Nephron progenitor cell (in vitro differentiated cells): Measurements from ENCODE around the gene GLRA3.

Source experiments
- DNase-seq: peaks from one replicate; pipeline ENCODE4 v3.0.0; 2021
- H3K27ac Mint-ChIP-seq: 2 replicates; pipeline ENCODE4 v1.8.0; 2021; ENCODE audit warnings: mild to moderate bottlenecking, moderate library complexity, mixed read lengths
- H3K27me3 Mint-ChIP-seq: 2 replicates; pipeline ENCODE4 v1.8.0; 2021; ENCODE audit warnings: mild to moderate bottlenecking, low read depth, mixed read lengths; ENCODE audit not compliant: poor library complexity
- H3K36me3 Mint-ChIP-seq: 2 replicates; pipeline ENCODE4 v1.8.0; 2021; ENCODE audit warnings: low read depth, mixed read lengths
- H3K4me1 Mint-ChIP-seq: 2 replicates; pipeline ENCODE4 v1.8.0; 2021; ENCODE audit warnings: mixed read lengths
- H3K4me3 Mint-ChIP-seq: 2 replicates; pipeline ENCODE4 v1.8.0; 2021; ENCODE audit warnings: mild to moderate bottlenecking, moderate library complexity, mixed read lengths
- H3K9me3 Mint-ChIP-seq: 2 replicates; pipeline ENCODE4 v1.8.0; 2021; ENCODE audit warnings: mild to moderate bottlenecking, moderate library complexity, mixed read lengths
- CTCF ChIP-seq: fragments of 200-600 bp; sonication (generic); IDR thresholded peaks from 2 replicates; pipeline ENCODE4 v1.5.0; 2021; ENCODE audit warnings: antibody characterized with exemption

The GLRA3 gene

GRCh38 chr4:174716986-174717770 is 111.9 kb downstream of the GLRA3 start:
- Mint-ChIP-seq H3K27me3 (peaks cover 2% of the 10 kb centered on the region), H3K4me1 (no peaks in the 10 kb centered on the region), H3K36me3 (no peaks in the 10 kb centered on the region), H3K9me3 (no peaks in the 10 kb centered on the region), H3K27ac (no peak overlapping the region), H3K4me3 (no peak overlapping the region)
- no peak for DNase-seq
- TF ChIP-seq CTCF = no peak

GRCh38 chr4:174714393-174715211 is 114.4 kb downstream of the GLRA3 start:
- peak; percentile 50 for DNase-seq
- Mint-ChIP-seq H3K36me3 (no peaks in the 10 kb centered on the region), H3K27ac (no peak overlapping the region), H3K27me3 (peaks cover 2% of the 10 kb centered on the region), H3K4me1 (no peaks in the 10 kb centered on the region), H3K9me3 (no peaks in the 10 kb centered on the region), H3K4me3 (no peak overlapping the region)
- peak; percentile 77 for TF ChIP-seq CTCF

GRCh38 chr4:174713821-174714220 is 115.2 kb downstream of the GLRA3 start:
- Mint-ChIP-seq H3K27me3 (peaks cover 2% of the 10 kb centered on the region), H3K27ac (no peak overlapping the region), H3K4me3 (no peak overlapping the region), H3K9me3 (no peaks in the 10 kb centered on the region), H3K4me1 (no peaks in the 10 kb centered on the region), H3K36me3 (no peaks in the 10 kb centered on the region)
- TF ChIP-seq CTCF = no peak
- DNase-seq = no peak

GRCh38 chr4:174713181-174713580 is 115.9 kb downstream of the GLRA3 start:
- Mint-ChIP-seq H3K27me3 (peaks cover 2% of the 10 kb centered on the region), H3K4me1 (no peaks in the 10 kb centered on the region), H3K9me3 (no peaks in the 10 kb centered on the region), H3K27ac (no peak overlapping the region), H3K4me3 (no peak overlapping the region), H3K36me3 (no peaks in the 10 kb centered on the region)
- TF ChIP-seq CTCF = no peak
- no peak for DNase-seq

- Mint-ChIP-seq H3K27me3 (peaks cover 2% of the 10 kb centered on the region), H3K4me1 (no peaks in the 10 kb centered on the region), H3K36me3 (no peaks in the 10 kb centered on the region), H3K4me3 (no peak overlapping the region), H3K9me3 (no peaks in the 10 kb centered on the region), H3K27ac (no peak overlapping the region)
- no peak for DNase-seq
- TF ChIP-seq CTCF = no peak
Observed at GRCh38 chr4:174709526-174709925, 119.5 kb downstream of the GLRA3 start.
